OCI-LY7 (cell line): ENCODE results near the gene LONP1. TPM values are rescaled to one million over a fixed set of nuclear protein-coding genes. Genes with fewer than 3 reads are reported as not detected.

Experiments
- total RNA-seq, 2 experiments: library from RNA; depleted of rRNA in 1 of 2; stranded (reverse); fragments of >200 nt in 1 of 2; shearing (Covaris generic) in 1 of 2; gene quantifications; 2 replicates each; pipeline ENCODE4 v1.2.3, GENCODE V29; 2014 to 2022

The LONP1 gene
- total RNA-seq, 2 experiments from 2014 or later: 170 to 280 TPM

Other genes starting within 250 kb of the LONP1 start
- gene TINCR, start 152.2 kb downstream of the LONP1 start, total RNA-seq (2014; rRNA removed; shearing (Covaris generic)): 0.41 and 0.60 TPM in 2 replicates
- 1.2 and 2.1 TPM in 2 replicates for gene TINCR, start 152.2 kb downstream of the LONP1 start, total RNA-seq (2022)
- 51.7 and 52.8 TPM in 2 replicates for gene SAFB2, start 97.4 kb downstream of the LONP1 start, total RNA-seq (2014; rRNA removed; shearing (Covaris generic))
- 103 and 111 TPM in 2 replicates for gene SAFB2, start 97.4 kb downstream of the LONP1 start, total RNA-seq (2022)
- gene SAFB, start 97.1 kb downstream of the LONP1 start, total RNA-seq (2014; rRNA removed; shearing (Covaris generic)): 68.9 and 79.4 TPM in 2 replicates
- 172 and 177 TPM in 2 replicates for gene SAFB, start 97.1 kb downstream of the LONP1 start, total RNA-seq (2022)
- 102 and 119 TPM in 2 replicates for gene MICOS13, start 39.6 kb downstream of the LONP1 start, total RNA-seq (2014; rRNA removed; shearing (Covaris generic))
- gene MICOS13, start 39.6 kb downstream of the LONP1 start, total RNA-seq (2022): 39.2 and 41.7 TPM in 2 replicates
- 2.1 and 4.6 TPM in 2 replicates for gene HSD11B1L, start 39.1 kb downstream of the LONP1 start, total RNA-seq (2014; rRNA removed; shearing (Covaris generic))
- 4.6 and 4.9 TPM in 2 replicates for gene HSD11B1L, start 39.1 kb downstream of the LONP1 start, total RNA-seq (2022)
- gene RPL36, start 29.9 kb downstream of the LONP1 start, total RNA-seq (2014; rRNA removed; shearing (Covaris generic)): 1,836 and 1,936 TPM in 2 replicates
- gene RPL36, start 29.9 kb downstream of the LONP1 start, total RNA-seq (2022): 1,232 and 1,257 TPM in 2 replicates
- gene CATSPERD, start 491 bp upstream of the LONP1 start, total RNA-seq (2014; rRNA removed; shearing (Covaris generic)): not detected in 2 replicates
- 0.26 TPM in 1 of 2 replicates, not detected in the other for gene CATSPERD, start 491 bp upstream of the LONP1 start, total RNA-seq (2022)
- gene PRR22, start 64.6 kb upstream of the LONP1 start, total RNA-seq (2014; rRNA removed; shearing (Covaris generic)): 4.9 and 6.1 TPM in 2 replicates
- 10.5 and 10.6 TPM in 2 replicates for gene PRR22, start 64.6 kb upstream of the LONP1 start, total RNA-seq (2022)
- 55.8 and 63.7 TPM in 2 replicates for gene DUS3L, start 71.0 kb upstream of the LONP1 start, total RNA-seq (2014; rRNA removed; shearing (Covaris generic))
- 59.6 and 76.9 TPM in 2 replicates for gene DUS3L, start 71.0 kb upstream of the LONP1 start, total RNA-seq (2022)
- 3.2 and 3.9 TPM in 2 replicates for gene NRTN, start 84.9 kb upstream of the LONP1 start, total RNA-seq (2014; rRNA removed; shearing (Covaris generic))
- gene NRTN, start 84.9 kb upstream of the LONP1 start, total RNA-seq (2022): 0.49 and 1.0 TPM in 2 replicates
- gene FUT6, start 119.6 kb upstream of the LONP1 start, total RNA-seq (2014; rRNA removed; shearing (Covaris generic)): not detected in 2 replicates
- not detected in 2 replicates for gene FUT6, start 119.6 kb upstream of the LONP1 start, total RNA-seq (2022)
- gene FUT3, start 131.3 kb upstream of the LONP1 start, total RNA-seq (2014; rRNA removed; shearing (Covaris generic)): 0.47 and 0.98 TPM in 2 replicates
- gene FUT3, start 131.3 kb upstream of the LONP1 start, total RNA-seq (2022): 0.63 TPM in 1 of 2 replicates, not detected in the other
- 0.09 and 0.93 TPM in 2 replicates for gene FUT5, start 150.4 kb upstream of the LONP1 start, total RNA-seq (2014; rRNA removed; shearing (Covaris generic))
- gene FUT5, start 150.4 kb upstream of the LONP1 start, total RNA-seq (2022): 0.25 and 0.37 TPM in 2 replicates
- 217 and 293 TPM in 2 replicates for gene NDUFA11, start 183.6 kb upstream of the LONP1 start, total RNA-seq (2014; rRNA removed; shearing (Covaris generic))
- gene NDUFA11, start 183.6 kb upstream of the LONP1 start, total RNA-seq (2022): 248 and 280 TPM in 2 replicates
- 6.6 and 6.8 TPM in 2 replicates for gene VMAC, start 184.7 kb upstream of the LONP1 start, total RNA-seq (2014; rRNA removed; shearing (Covaris generic))
- gene VMAC, start 184.7 kb upstream of the LONP1 start, total RNA-seq (2022): 6.0 and 7.9 TPM in 2 replicates
- 5.6 and 8.1 TPM in 2 replicates for gene CAPS, start 194.1 kb upstream of the LONP1 start, total RNA-seq (2014; rRNA removed; shearing (Covaris generic))
- 11.0 and 12.9 TPM in 2 replicates for gene CAPS, start 194.1 kb upstream of the LONP1 start, total RNA-seq (2022)